ENCODE measurements around the gene LCE2D.
"Not testable (repeated sequence)": the region's sequence is repeated elsewhere in the genome, so short reads cannot be mapped to it uniquely, and the experiment has no call there.

The LCE2D gene

GRCh38 chr1:152667648-152668047 is 4.5 kb downstream of the LCE2D start:
- no peak overlapping the region for H2BK5ac ChIP-seq (ENCODE audit: low read depth, low read length, poor library complexity, severe bottlenecking)
- no peak overlapping the region for H4K91ac ChIP-seq (ENCODE audit: low read length)
- H3K18ac ChIP-seq (ENCODE audit: low read depth in 1 of 2, low read length in 2 of 2), result no peak overlapping the region
- no peak overlapping the region for H2AK5ac ChIP-seq (ENCODE audit: low read length, severe bottlenecking)
- no peak for DNase-seq
- H3K79me1 ChIP-seq (replicated peaks; ENCODE audit: low read length, poor library complexity, severe bottlenecking), result no peaks in the 10 kb centered on the region
- no peak overlapping the region for H3K4ac ChIP-seq (ENCODE audit: low read depth in 1 of 2, low read length in 2 of 2)
- WGBS, result 85% methylated on average over 5 of the region's 5 CpGs
- H3K36me3 ChIP-seq (ENCODE audit: control insufficient read depth in 1 of 2, insufficient read depth in 2 of 2, low read depth in 1 of 2, low read length in 2 of 2), result no peaks in the 10 kb centered on the region
- no peak overlapping the region for H2BK120ac ChIP-seq (ENCODE audit: low read depth, low read length)
- H3K4me1 ChIP-seq (ENCODE audit: control insufficient read depth, insufficient read depth, low read depth, low read length), result no peaks in the 10 kb centered on the region
- no peak overlapping the region for H2BK12ac ChIP-seq (ENCODE audit: low read length in 2 of 2)
- no peaks in the 10 kb centered on the region for H3K9me3 ChIP-seq (ENCODE audit: control insufficient read depth, low read length)
- no peak overlapping the region for H3K27ac ChIP-seq (ENCODE audit: low read length, poor library complexity, severe bottlenecking)
- H3K9ac ChIP-seq (ENCODE audit: low read length), result no peak overlapping the region
- no peak overlapping the region for H2BK15ac ChIP-seq (ENCODE audit: low read depth, poor library complexity, severe bottlenecking)
- H3K4me3 ChIP-seq (ENCODE audit: insufficient read depth in 1 of 2, low read depth in 1 of 2, low read length in 2 of 2), result no peak overlapping the region
- H2AFZ ChIP-seq (ENCODE audit: low read depth, low read length), result no peak overlapping the region
- no peak overlapping the region for H3K23ac ChIP-seq (ENCODE audit: low read length in 2 of 2)
- no peak overlapping the region for H4K8ac ChIP-seq (ENCODE audit: low read length)
- no peaks in the 10 kb centered on the region for H3K27me3 ChIP-seq (ENCODE audit: control insufficient read depth in 1 of 2, insufficient read depth in 1 of 2, low read length in 2 of 2)
- no peak overlapping the region for H3K4me2 ChIP-seq (ENCODE audit: low read length, poor library complexity, severe bottlenecking)
- no peak overlapping the region for H3K14ac ChIP-seq (ENCODE audit: low read length in 2 of 2)

- Histone ChIP-seq H3K27ac (ENCODE audit: low read length, poor library complexity, severe bottlenecking) (no peak overlapping the region), H3K4me1 (ENCODE audit: control insufficient read depth, insufficient read depth, low read depth, low read length) (no peaks in the 10 kb centered on the region), H2BK15ac (ENCODE audit: low read depth, poor library complexity, severe bottlenecking) (no peak overlapping the region), H3K14ac (ENCODE audit: low read length in 2 of 2) (no peak overlapping the region), H3K36me3 (ENCODE audit: control insufficient read depth in 1 of 2, insufficient read depth in 2 of 2, low read depth in 1 of 2, low read length in 2 of 2) (no peaks in the 10 kb centered on the region), H3K9ac (ENCODE audit: low read length) (no peak overlapping the region), H2BK12ac (ENCODE audit: low read length in 2 of 2) (no peak overlapping the region), H3K18ac (ENCODE audit: low read depth in 1 of 2, low read length in 2 of 2) (no peak overlapping the region), H2BK120ac (ENCODE audit: low read depth, low read length) (no peak overlapping the region), H3K4me2 (ENCODE audit: low read length, poor library complexity, severe bottlenecking) (no peak overlapping the region), H3K9me3 (ENCODE audit: control insufficient read depth, low read length) (no peaks in the 10 kb centered on the region), H3K4me3 (ENCODE audit: insufficient read depth in 1 of 2, low read depth in 1 of 2, low read length in 2 of 2) (no peak overlapping the region), H2BK5ac (ENCODE audit: low read depth, low read length, poor library complexity, severe bottlenecking) (no peak overlapping the region), H3K27me3 (ENCODE audit: control insufficient read depth in 1 of 2, insufficient read depth in 1 of 2, low read length in 2 of 2) (no peaks in the 10 kb centered on the region), H2AK5ac (ENCODE audit: low read length, severe bottlenecking) (no peak overlapping the region), H3K4ac (ENCODE audit: low read depth in 1 of 2, low read length in 2 of 2) (no peak overlapping the region), H4K8ac (ENCODE audit: low read length) (no peak overlapping the region), H3K23ac (ENCODE audit: low read length in 2 of 2) (no peak overlapping the region), H4K91ac (ENCODE audit: low read length) (no peak overlapping the region), H2AFZ (ENCODE audit: low read depth, low read length) (no peak overlapping the region), H3K79me1 (replicated peaks; ENCODE audit: low read length, poor library complexity, severe bottlenecking) (no peaks in the 10 kb centered on the region)
- WGBS, result 8% methylated on average over 2 of the region's 2 CpGs
- DNase-seq, result no peak
Observed at GRCh38 chr1:152673016-152673415, 9.8 kb downstream of the LCE2D start.

DNA sequence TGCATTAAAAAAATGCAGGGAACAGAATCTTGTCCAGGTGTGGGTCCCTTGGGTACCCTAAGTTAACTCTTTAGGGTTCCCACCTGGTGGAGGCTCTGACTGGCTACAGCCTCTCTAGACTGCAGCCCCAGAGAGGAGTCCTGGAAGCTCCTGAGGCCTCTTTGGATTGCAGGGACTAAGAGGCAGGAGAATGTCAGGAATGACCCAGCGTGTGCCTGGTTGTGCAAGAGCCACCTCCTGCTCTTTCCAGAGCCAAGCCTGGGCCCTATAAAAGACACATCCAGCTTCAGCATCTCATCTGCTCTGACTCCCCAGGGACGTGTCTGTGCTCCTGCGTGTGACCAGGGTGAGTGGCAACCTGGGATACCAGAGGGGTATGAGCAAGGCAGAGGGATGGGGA is 11.8 kb downstream of the LCE2D start, which contains the start of gene LCE2C:
Gene LCE2C (plus strand): TSS at position 297 of the 400 bp plus-strand sequence. CDS start 737 bp downstream, outside the sequence.
- H2BK15ac ChIP-seq (ENCODE audit: low read depth, poor library complexity, severe bottlenecking); DNase-seq; H2AFZ ChIP-seq (ENCODE audit: low read depth, low read length); H3K23ac ChIP-seq (ENCODE audit: low read length in 2 of 2); H3K79me1 ChIP-seq (replicated peaks; ENCODE audit: low read length, poor library complexity, severe bottlenecking); H4K91ac ChIP-seq (ENCODE audit: low read length); H3K18ac ChIP-seq (ENCODE audit: low read depth in 1 of 2, low read length in 2 of 2); H3K4ac ChIP-seq (ENCODE audit: low read depth in 1 of 2, low read length in 2 of 2); H2AK5ac ChIP-seq (ENCODE audit: low read length, severe bottlenecking); H3K9me3 ChIP-seq (ENCODE audit: control insufficient read depth, low read length); H3K9ac ChIP-seq (ENCODE audit: low read length); H3K4me3 ChIP-seq (ENCODE audit: insufficient read depth in 1 of 2, low read depth in 1 of 2, low read length in 2 of 2); H2BK120ac ChIP-seq (ENCODE audit: low read depth, low read length); H3K14ac ChIP-seq (ENCODE audit: low read length in 2 of 2); H2BK12ac ChIP-seq (ENCODE audit: low read length in 2 of 2); H4K8ac ChIP-seq (ENCODE audit: low read length); H3K36me3 ChIP-seq (ENCODE audit: control insufficient read depth in 1 of 2, insufficient read depth in 2 of 2, low read depth in 1 of 2, low read length in 2 of 2); H3K4me1 ChIP-seq (ENCODE audit: control insufficient read depth, insufficient read depth, low read depth, low read length); H3K4me2 ChIP-seq (ENCODE audit: low read length, poor library complexity, severe bottlenecking); H3K27ac ChIP-seq (ENCODE audit: low read length, poor library complexity, severe bottlenecking); H2BK5ac ChIP-seq (ENCODE audit: low read depth, low read length, poor library complexity, severe bottlenecking): not testable (repeated sequence)
- WGBS, result 0% methylated on average over 1 of the region's 3 CpGs
- H3K27me3 ChIP-seq (ENCODE audit: control insufficient read depth in 1 of 2, insufficient read depth in 1 of 2, low read length in 2 of 2), result peaks cover 0 to 14% of the 10 kb centered on the region in 2 experiments

- Histone ChIP-seq H2AFZ (ENCODE audit: low read depth, low read length) (no peak overlapping the region), H2BK120ac (ENCODE audit: low read depth, low read length) (no peak overlapping the region), H4K8ac (ENCODE audit: low read length) (no peak overlapping the region), H3K4me3 (ENCODE audit: insufficient read depth in 1 of 2, low read depth in 1 of 2, low read length in 2 of 2) (peak overlapping the region in 1 of 2 experiments; percentile 28), H2BK12ac (ENCODE audit: low read length in 2 of 2) (no peak overlapping the region), H3K9me3 (ENCODE audit: control insufficient read depth, low read length) (no peaks in the 10 kb centered on the region), H3K4ac (ENCODE audit: low read depth in 1 of 2, low read length in 2 of 2) (no peak overlapping the region), H3K36me3 (ENCODE audit: control insufficient read depth in 1 of 2, insufficient read depth in 2 of 2, low read depth in 1 of 2, low read length in 2 of 2) (no peaks in the 10 kb centered on the region), H3K27me3 (ENCODE audit: control insufficient read depth in 1 of 2, insufficient read depth in 1 of 2, low read length in 2 of 2) (peaks cover 0 to 17% of the 10 kb centered on the region in 2 experiments), H4K91ac (ENCODE audit: low read length) (no peak overlapping the region), H3K4me1 (ENCODE audit: control insufficient read depth, insufficient read depth, low read depth, low read length) (no peaks in the 10 kb centered on the region), H3K18ac (ENCODE audit: low read depth in 1 of 2, low read length in 2 of 2) (no peak overlapping the region), H2AK5ac (ENCODE audit: low read length, severe bottlenecking) (no peak overlapping the region), H3K23ac (ENCODE audit: low read length in 2 of 2) (no peak overlapping the region), H2BK5ac (ENCODE audit: low read depth, low read length, poor library complexity, severe bottlenecking) (no peak overlapping the region), H3K79me1 (replicated peaks; ENCODE audit: low read length, poor library complexity, severe bottlenecking) (no peaks in the 10 kb centered on the region), H3K9ac (ENCODE audit: low read length) (no peak overlapping the region), H3K14ac (ENCODE audit: low read length in 2 of 2) (no peak overlapping the region), H2BK15ac (ENCODE audit: low read depth, poor library complexity, severe bottlenecking) (no peak overlapping the region), H3K27ac (ENCODE audit: low read length, poor library complexity, severe bottlenecking) (no peak overlapping the region), H3K4me2 (ENCODE audit: low read length, poor library complexity, severe bottlenecking) (no peak overlapping the region)
- WGBS, result 75% methylated on average over 6 of the region's 6 CpGs
- no peak for DNase-seq
Observed at GRCh38 chr1:152679459-152679858, 16.3 kb downstream of the LCE2D start.
